ENCODE measurements around the gene SLC22A9. TPM values are rescaled to one million over a fixed set of nuclear protein-coding genes. Genes with fewer than 3 reads are reported as not detected.

SLC22A9 gene
- total and polyA plus RNA-seq, 2 of the 4 experiments (the other 2 are of a cell fraction): not detected

- H2AK5ac ChIP-seq (ENCODE audit: low read depth, low read length): no peak overlapping the region
Observed at GRCh38 chr11:63375434-63375833, 5.8 kb downstream of the SLC22A9 start.

More at GRCh38 chr11:63375434-63375833, 5.8 kb downstream of the SLC22A9 start:
- POLR2A ChIA-PET (ENCODE audit: unreplicated experiment): no interaction called here
- in situ Hi-C loops (cut with MboI; ENCODE audit: low sequenced_read_pairs) (no loop called here), intact Hi-C loops (cut with micrococcal nuclease) (no loop called here), dilution Hi-C loops (cut with HindIII; ENCODE audit: low sequenced_read_pairs, unreplicated experiment) (no loop called here)
- Histone ChIP-seq H3K56ac (ENCODE audit: extremely low read depth, insufficient read depth, low read length) (no peak overlapping the region), H3K9me3 (ENCODE audit: control insufficient read depth, insufficient read depth, low read length) (no peaks in the 10 kb centered on the region), H3K27me3 (ENCODE audit: control insufficient read depth, insufficient read depth, low read length) (no peaks in the 10 kb centered on the region), H2AK9ac (replicated peaks; ENCODE audit: low read depth, low read length, poor library complexity) (no peak overlapping the region), H2BK5ac (ENCODE audit: low read depth, low read length, poor library complexity, severe bottlenecking) (no peak overlapping the region), H3K4me3 (ENCODE audit: insufficient read depth, low read depth, low read length) (no peak overlapping the region), H3K4me1 (ENCODE audit: control insufficient read depth, insufficient read depth, low read length) (no peaks in the 10 kb centered on the region), H2BK120ac (ENCODE audit: low read depth, low read length) (no peak overlapping the region), H2BK20ac (ENCODE audit: low read depth, low read length) (no peak overlapping the region), H4K91ac (ENCODE audit: insufficient read depth, low read depth, low read length) (no peak overlapping the region), H4K8ac (ENCODE audit: low read depth in 2 of 2, low read length in 2 of 2) (no peak overlapping the region), H3K23ac (ENCODE audit: low read depth, low read length) (no peak overlapping the region), H3K27ac (ENCODE audit: insufficient read depth, low read length) (no peak overlapping the region), H2BK15ac (ENCODE audit: low read depth, low read length) (no peak overlapping the region), H3K9me1 (ENCODE audit: insufficient read depth, low read length) (no peaks in the 10 kb centered on the region), H3K79me1 (ENCODE audit: low read depth in 1 of 2, low read length in 2 of 2) (no peaks in the 10 kb centered on the region), H4K5ac (ENCODE audit: low read depth, low read length) (no peak overlapping the region), H3K4ac (ENCODE audit: low read depth, low read length) (no peak overlapping the region), H3K18ac (ENCODE audit: low read depth, low read length) (no peak overlapping the region), H3K14ac (replicated peaks; ENCODE audit: low read depth, low read length) (no peak overlapping the region), H2AFZ (replicated peaks; ENCODE audit: low read length, poor library complexity) (no peak overlapping the region), H3K9ac (ENCODE audit: low read depth, low read length) (no peak overlapping the region), H3K4me2 (ENCODE audit: low read depth, low read length) (no peak overlapping the region), H4K20me1 (ENCODE audit: insufficient read depth, low read length) (no peaks in the 10 kb centered on the region), H3K36me3 (ENCODE audit: control insufficient read depth, insufficient read depth, low read length) (no peaks in the 10 kb centered on the region)
- no peak for DNase-seq
- CTCF ChIA-PET: no interaction called here
- ATAC-seq (ENCODE audit: low read depth): no peak
- no CpG with 5 or more reads among the region's 2 CpGs for WGBS, 2 experiments (ENCODE audit: extremely low coverage in 2 of 2, insufficient read length in 1 of 2)
- BruUV-seq (replicated peaks): no TSS peak
- TF ChIP-seq RCOR1 (IDR thresholded peaks at IDR 0.05; ENCODE audit: insufficient replicate concordance, low read length): no peak
- TF ChIP-seq ELK1 (IDR thresholded peaks at IDR 0.05; ENCODE audit: borderline replicate concordance, low read depth, low read length): no peak
